ENCODE measurements around the gene EYA2. TPM values are rescaled to one million over a fixed set of nuclear protein-coding genes. Genes with fewer than 3 reads are reported as not detected.

The EYA2 gene
- total RNA-seq, 1 donor from 2014 or later: 9.0 TPM

GRCh38 chr20:46850896-46851295 lies 43.7 kb upstream of the EYA2 start:
- TF ChIP-seq CTCF (IDR thresholded peaks at IDR 0.05; ENCODE audit: unreplicated experiment): no peak
- no peaks in the 10 kb centered on the region for H3K36me3 Mint-ChIP-seq
- no peak overlapping the region for H3K27ac Mint-ChIP-seq
- peaks cover 1% of the 10 kb centered on the region for H3K27me3 Mint-ChIP-seq (ENCODE audit: low read depth)
- H3K9me3 Mint-ChIP-seq: peaks cover 12% of the 10 kb centered on the region
- DNase-seq (ENCODE audit: low spot score in 2 of 2, unreplicated experiment in 2 of 2): no peak
- no peak overlapping the region for H3K4me3 Mint-ChIP-seq
- no peaks in the 10 kb centered on the region for H3K4me1 Mint-ChIP-seq

- Mint-ChIP-seq H3K27me3 (ENCODE audit: low read depth) (peaks cover 1% of the 10 kb centered on the region), H3K4me1 (no peaks in the 10 kb centered on the region), H3K4me3 (no peak overlapping the region), H3K27ac (no peak overlapping the region), H3K36me3 (no peaks in the 10 kb centered on the region), H3K9me3 (peaks cover 12% of the 10 kb centered on the region)
- no peak for TF ChIP-seq CTCF (IDR thresholded peaks at IDR 0.05; ENCODE audit: unreplicated experiment)
- DNase-seq (ENCODE audit: low spot score in 2 of 2, unreplicated experiment in 2 of 2): no peak
These were observed 42.9 kb upstream of the EYA2 start for GRCh38 chr20:46851746-46852145.

- Mint-ChIP-seq H3K36me3 (no peaks in the 10 kb centered on the region), H3K4me1 (peaks cover 2% of the 10 kb centered on the region), H3K27me3 (ENCODE audit: low read depth) (peaks cover 1% of the 10 kb centered on the region), H3K9me3 (peaks cover 12% of the 10 kb centered on the region), H3K4me3 (no peak overlapping the region), H3K27ac (no peak overlapping the region)
- DNase-seq (ENCODE audit: low spot score in 2 of 2, unreplicated experiment in 2 of 2): no peak
- TF ChIP-seq CTCF (IDR thresholded peaks at IDR 0.05; ENCODE audit: unreplicated experiment): no peak
These were observed 42.3 kb upstream of the EYA2 start for GRCh38 chr20:46852313-46852712.

GRCh38 chr20:46853926-46854325 lies 40.7 kb upstream of the EYA2 start:
- no peak for TF ChIP-seq CTCF (IDR thresholded peaks at IDR 0.05; ENCODE audit: unreplicated experiment)
- Mint-ChIP-seq H3K27ac (no peak overlapping the region), H3K36me3 (no peaks in the 10 kb centered on the region)

GRCh38 chr20:46857061-46857831 lies 37.4 kb upstream of the EYA2 start:
- Mint-ChIP-seq H3K27me3 (ENCODE audit: low read depth) (peaks cover 17% of the 10 kb centered on the region), H3K4me1 (peaks cover 2% of the 10 kb centered on the region), H3K27ac (no peak overlapping the region), H3K4me3 (no peak overlapping the region), H3K9me3 (peaks cover 28% of the 10 kb centered on the region), H3K36me3 (no peaks in the 10 kb centered on the region)
- DNase-seq (ENCODE audit: low spot score in 2 of 2, unreplicated experiment in 2 of 2): no peak
- TF ChIP-seq CTCF (IDR thresholded peaks at IDR 0.05; ENCODE audit: unreplicated experiment): no peak

More at GRCh38 chr20:46853926-46854325, 40.7 kb upstream of the EYA2 start:
- DNase-seq (ENCODE audit: low spot score in 2 of 2, unreplicated experiment in 2 of 2): no peak
- no peak overlapping the region for H3K4me3 Mint-ChIP-seq
- H3K27me3 Mint-ChIP-seq (ENCODE audit: low read depth): peaks cover 1% of the 10 kb centered on the region
- peaks cover 4% of the 10 kb centered on the region for H3K9me3 Mint-ChIP-seq
- H3K4me1 Mint-ChIP-seq: peaks cover 2% of the 10 kb centered on the region
